Ishikawa (cell line): ENCODE data around the gene RGCC.

ENCODE experiments used
- CEBPB ChIP-seq: IDR thresholded peaks from 2 replicates; pipeline ENCODE4 v1.6.1; 2012
- CREB1 ChIP-seq: IDR thresholded peaks from 2 replicates; pipeline ENCODE4 v1.6.1; 2012; ENCODE audit warnings: low read depth
- EGR1 ChIP-seq: IDR thresholded peaks from 2 replicates; pipeline ENCODE4 v1.6.1; 2012
- EP300 ChIP-seq: IDR thresholded peaks from 2 replicates; pipeline ENCODE4 v1.6.1; 2012; ENCODE audit warnings: borderline replicate concordance
- FOXM1 ChIP-seq: IDR thresholded peaks from 2 replicates; pipeline ENCODE4 v1.6.1; 2012; ENCODE audit warnings: low read depth, borderline replicate concordance
- NFIC ChIP-seq: IDR thresholded peaks from 2 replicates; pipeline ENCODE4 v1.6.1; 2012
- RAD21 ChIP-seq: IDR thresholded peaks from 2 replicates; pipeline ENCODE4 v1.6.1; 2012; ENCODE audit warnings: low read depth
- TAF1 ChIP-seq: IDR thresholded peaks from 2 replicates; pipeline ENCODE4 v1.6.1; 2012; ENCODE audit warnings: low read depth, mild to moderate bottlenecking
- TCF12 ChIP-seq: IDR thresholded peaks from 2 replicates; pipeline ENCODE4 v1.6.1; 2012; ENCODE audit warnings: low read depth
- TEAD4 ChIP-seq: IDR thresholded peaks from 2 replicates; pipeline ENCODE4 v1.6.1; 2012
- USF1 ChIP-seq: IDR thresholded peaks from 2 replicates; pipeline ENCODE4 v1.6.1; 2012
- YY1 ChIP-seq: IDR thresholded peaks from 2 replicates; pipeline ENCODE4 v1.6.1; 2012; ENCODE audit warnings: low read depth
- ZBTB7A ChIP-seq: IDR thresholded peaks from 2 replicates; pipeline ENCODE4 v1.6.1; 2012; ENCODE audit warnings: low read depth
- TF ChIP-seq, protein P1 (sequence below): IDR thresholded peaks from 2 replicates; pipeline ENCODE4 v1.6.1; 2012
- TF ChIP-seq, protein P2 (sequence below): IDR thresholded peaks from 2 replicates; pipeline ENCODE4 v1.6.1; 2012; ENCODE audit warnings: low read depth, mild to moderate bottlenecking

RGCC gene

GRCh38 chr13:41488124-41488523, 30.8 kb downstream of the RGCC start:
- TF ChIP-seq NFIC = no peak
- TF ChIP-seq, protein P1, sequence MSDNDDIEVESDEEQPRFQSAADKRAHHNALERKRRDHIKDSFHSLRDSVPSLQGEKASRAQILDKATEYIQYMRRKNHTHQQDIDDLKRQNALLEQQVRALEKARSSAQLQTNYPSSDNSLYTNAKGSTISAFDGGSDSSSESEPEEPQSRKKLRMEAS = no peak
- TF ChIP-seq TCF12 = no peak
- TF ChIP-seq USF1 = no peak
- TF ChIP-seq CEBPB = no peak
- no peak for TF ChIP-seq CREB1
- TF ChIP-seq YY1 = no peak
- TF ChIP-seq, protein P2, sequence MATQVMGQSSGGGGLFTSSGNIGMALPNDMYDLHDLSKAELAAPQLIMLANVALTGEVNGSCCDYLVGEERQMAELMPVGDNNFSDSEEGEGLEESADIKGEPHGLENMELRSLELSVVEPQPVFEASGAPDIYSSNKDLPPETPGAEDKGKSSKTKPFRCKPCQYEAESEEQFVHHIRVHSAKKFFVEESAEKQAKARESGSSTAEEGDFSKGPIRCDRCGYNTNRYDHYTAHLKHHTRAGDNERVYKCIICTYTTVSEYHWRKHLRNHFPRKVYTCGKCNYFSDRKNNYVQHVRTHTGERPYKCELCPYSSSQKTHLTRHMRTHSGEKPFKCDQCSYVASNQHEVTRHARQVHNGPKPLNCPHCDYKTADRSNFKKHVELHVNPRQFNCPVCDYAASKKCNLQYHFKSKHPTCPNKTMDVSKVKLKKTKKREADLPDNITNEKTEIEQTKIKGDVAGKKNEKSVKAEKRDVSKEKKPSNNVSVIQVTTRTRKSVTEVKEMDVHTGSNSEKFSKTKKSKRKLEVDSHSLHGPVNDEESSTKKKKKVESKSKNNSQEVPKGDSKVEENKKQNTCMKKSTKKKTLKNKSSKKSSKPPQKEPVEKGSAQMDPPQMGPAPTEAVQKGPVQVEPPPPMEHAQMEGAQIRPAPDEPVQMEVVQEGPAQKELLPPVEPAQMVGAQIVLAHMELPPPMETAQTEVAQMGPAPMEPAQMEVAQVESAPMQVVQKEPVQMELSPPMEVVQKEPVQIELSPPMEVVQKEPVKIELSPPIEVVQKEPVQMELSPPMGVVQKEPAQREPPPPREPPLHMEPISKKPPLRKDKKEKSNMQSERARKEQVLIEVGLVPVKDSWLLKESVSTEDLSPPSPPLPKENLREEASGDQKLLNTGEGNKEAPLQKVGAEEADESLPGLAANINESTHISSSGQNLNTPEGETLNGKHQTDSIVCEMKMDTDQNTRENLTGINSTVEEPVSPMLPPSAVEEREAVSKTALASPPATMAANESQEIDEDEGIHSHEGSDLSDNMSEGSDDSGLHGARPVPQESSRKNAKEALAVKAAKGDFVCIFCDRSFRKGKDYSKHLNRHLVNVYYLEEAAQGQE = no peak
- TF ChIP-seq ZBTB7A = no peak
- no peak for TF ChIP-seq RAD21
- no peak for TF ChIP-seq EGR1
- no peak for TF ChIP-seq TEAD4
- TF ChIP-seq EP300 = no peak

DNA sequence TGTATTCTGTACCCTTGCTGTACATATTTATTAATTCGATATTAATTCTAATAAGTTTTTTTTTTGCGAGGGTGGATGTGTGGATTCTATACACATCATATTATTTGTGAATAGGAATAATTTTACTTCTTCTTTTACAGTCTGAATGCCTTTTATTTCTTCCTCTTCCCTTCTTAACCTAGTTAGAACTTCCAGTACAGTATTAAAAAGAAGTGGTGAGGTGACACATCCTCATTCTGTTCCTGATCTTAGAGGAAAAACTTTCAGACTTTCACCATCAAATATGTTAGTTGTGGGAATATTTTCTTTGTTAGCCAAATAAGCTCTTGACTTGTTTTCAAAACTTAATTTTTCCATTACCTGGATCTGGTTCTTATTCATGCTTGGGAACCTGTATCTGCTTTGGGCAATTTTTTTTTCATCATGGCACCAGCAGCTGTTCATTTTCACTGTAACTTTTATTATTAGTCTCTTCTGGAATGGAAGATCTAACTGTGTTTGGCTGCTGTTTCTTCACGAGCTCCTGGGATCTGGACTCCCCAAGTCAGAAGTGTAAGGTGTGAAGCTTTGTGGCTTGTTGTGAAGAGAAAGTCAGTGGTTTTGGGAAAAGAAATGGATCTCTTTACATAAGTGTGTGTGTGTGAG, 33.1 kb downstream of the RGCC start:
- TF ChIP-seq TAF1 (no peak), FOXM1 (no peak), EGR1 (no peak), EP300 (no peak), TEAD4 (no peak), CREB1 (no peak), CEBPB (no peak), TCF12 (no peak), NFIC (no peak)
- TF ChIP-seq, protein P1 = no peak
- TF ChIP-seq, protein P2 = no peak

- TF ChIP-seq TAF1 = no peak
These were observed 34.1 kb downstream of the RGCC start for GRCh38 chr13:41491436-41491835.

- TF ChIP-seq TCF12 (no peak), CREB1 (no peak), EGR1 (no peak), CEBPB (no peak), EP300 (no peak), NFIC (no peak), FOXM1 (no peak), TAF1 (no peak), USF1 (no peak), YY1 (no peak), ZBTB7A (no peak), TEAD4 (no peak), RAD21 (no peak)
- TF ChIP-seq, protein P1 = no peak
- TF ChIP-seq, protein P2 = no peak
These were observed 35.3 kb downstream of the RGCC start for GRCh38 chr13:41492432-41493260.
